ENCODE measurements around the gene CTIF.
"Not testable (repeated sequence)": the region's sequence is repeated elsewhere in the genome, so short reads cannot be mapped to it uniquely, and the experiment has no call there.

Gene CTIF

DNA sequence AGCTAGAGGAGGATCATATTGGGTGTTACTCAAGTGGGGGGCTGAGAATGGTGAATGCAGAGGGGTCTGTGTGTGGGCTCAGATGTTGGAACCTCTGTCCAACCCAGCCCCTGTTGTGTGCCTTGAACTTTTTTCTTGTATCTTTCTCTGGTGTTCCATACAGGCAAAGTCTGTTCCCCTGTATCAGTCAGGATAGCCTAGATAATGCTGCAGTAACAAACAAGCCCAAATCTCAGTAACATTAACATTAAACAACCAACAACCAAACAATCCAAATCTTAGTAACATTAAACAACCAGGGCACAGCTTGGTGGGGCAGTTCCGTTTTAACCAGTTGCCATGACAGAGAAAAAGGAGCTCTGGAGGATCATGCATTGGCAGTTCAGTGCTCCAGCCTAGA is 103.7 kb downstream of the CTIF start:
- FAIRE-seq: peak; percentile 58
- no peak for TF ChIP-seq CTCF (IDR thresholded peaks at IDR 0.05; ENCODE audit: insufficient read depth, missing control alignments)
- no peak for DNase-seq (ENCODE audit: insufficient read length, low spot score)

- DNase-seq (ENCODE audit: insufficient read length, low spot score) (no peak), FAIRE-seq (no peak)
- no peak for TF ChIP-seq CTCF (IDR thresholded peaks at IDR 0.05; ENCODE audit: insufficient read depth, missing control alignments)
Measured at GRCh38 chr18:48643262-48643661, 104.4 kb downstream of the CTIF start.

- DNase-seq (ENCODE audit: insufficient read length, low spot score): no peak
- no peak for FAIRE-seq
- no peak for TF ChIP-seq CTCF (IDR thresholded peaks at IDR 0.05; ENCODE audit: insufficient read depth, missing control alignments)
Measured at GRCh38 chr18:48644029-48644428, 105.2 kb downstream of the CTIF start.

GRCh38 chr18:48645427-48646002 is 106.7 kb downstream of the CTIF start:
- TF ChIP-seq CTCF (IDR thresholded peaks at IDR 0.05; ENCODE audit: insufficient read depth, missing control alignments): no peak
- FAIRE-seq: no peak
- DNase-seq (ENCODE audit: insufficient read length, low spot score): no peak

DNA sequence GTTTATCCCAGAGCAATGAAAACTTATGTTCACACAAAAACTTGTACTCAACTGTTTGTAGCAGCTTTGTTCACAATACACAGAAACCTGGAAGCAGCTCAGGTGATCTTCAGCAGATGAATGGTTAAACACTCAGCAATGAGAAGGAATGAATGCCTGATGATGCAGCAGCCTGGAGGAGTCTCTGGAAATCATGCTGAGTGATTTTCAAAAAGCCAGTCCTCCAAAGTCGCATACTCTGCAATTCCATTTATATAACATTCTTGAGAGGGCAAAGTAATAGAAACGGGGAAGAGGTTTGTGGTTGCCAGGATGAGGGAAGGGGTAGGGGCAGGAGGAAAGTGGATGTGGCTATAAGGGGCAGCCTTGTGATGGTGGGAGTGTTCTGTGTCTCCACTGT is 108.1 kb downstream of the CTIF start:
- FAIRE-seq (no peak), DNase-seq (ENCODE audit: insufficient read length, low spot score) (no peak)

DNA sequence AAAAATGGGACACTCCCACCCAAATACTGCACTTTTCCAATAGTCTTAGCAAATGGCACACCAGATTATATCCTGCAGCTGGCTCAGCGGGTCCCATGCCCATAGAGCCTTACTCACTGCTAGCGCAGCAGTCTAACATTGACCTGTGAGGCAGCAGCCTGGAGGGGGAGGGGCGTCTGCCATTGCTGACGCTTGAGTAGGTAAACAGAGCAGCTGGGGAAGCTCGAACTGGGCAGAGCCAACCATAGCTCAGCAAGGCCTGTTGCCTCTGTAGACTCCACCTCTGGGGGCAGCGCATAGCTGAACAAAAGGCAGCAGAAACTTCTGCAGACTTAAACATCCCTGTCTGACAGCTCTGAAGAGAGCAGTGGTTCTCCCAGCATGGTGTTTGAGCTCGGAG is 110.4 kb downstream of the CTIF start:
- DNase-seq (ENCODE audit: insufficient read length, low spot score) (no peak), FAIRE-seq (no peak)
- TF ChIP-seq CTCF (IDR thresholded peaks at IDR 0.05; ENCODE audit: insufficient read depth, missing control alignments): no peak

More for the DNA sequence above, 108.1 kb downstream of the CTIF start:
- no peak for TF ChIP-seq CTCF (IDR thresholded peaks at IDR 0.05; ENCODE audit: insufficient read depth, missing control alignments)

- FAIRE-seq; DNase-seq (ENCODE audit: insufficient read length, low spot score): not testable (repeated sequence)
Measured at GRCh38 chr18:48654591-48654990, 115.8 kb downstream of the CTIF start.

DNA sequence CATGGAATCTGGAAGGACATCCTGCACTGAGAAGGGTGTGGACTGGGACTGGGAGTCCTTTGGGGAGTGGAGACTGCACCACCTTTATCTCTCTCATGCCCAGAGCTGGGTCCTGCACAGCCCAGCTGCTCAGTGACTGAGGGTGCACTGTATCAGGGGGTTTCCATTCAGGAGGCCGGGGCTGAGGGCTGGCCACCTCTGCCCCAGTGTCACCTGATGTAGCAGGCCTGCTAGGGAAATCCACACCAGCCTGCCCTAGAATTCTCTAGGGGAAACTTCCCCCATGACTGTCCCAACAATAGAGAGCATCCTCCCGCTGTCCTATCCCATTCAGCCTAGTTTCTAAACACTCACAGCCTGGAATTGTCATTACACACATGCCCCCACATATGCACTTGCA is 116.7 kb downstream of the CTIF start:
- DNase-seq (ENCODE audit: insufficient read length, low spot score): no peak
- no peak for TF ChIP-seq CTCF (IDR thresholded peaks at IDR 0.05; ENCODE audit: insufficient read depth, missing control alignments)
- no peak for FAIRE-seq
